WTC11 (cell line): ENCODE results near the gene YKT6.

Source experiments
- CREM ChIP-seq: sonication (generic); formaldehyde crosslinking; IDR thresholded peaks from 2 replicates; pipeline ENCODE4 v1.8.1; 2022; ENCODE audit warnings: mild to moderate bottlenecking, missing genetic modification reagents, moderate library complexity
- MXD4 ChIP-seq: fragments of 250-450 bp; sonication (Bioruptor Pico); IDR thresholded peaks from 2 replicates; pipeline ENCODE4 v1.8.0; 2021; ENCODE audit warnings: mild to moderate bottlenecking, moderate library complexity, borderline replicate concordance
- NFYB ChIP-seq: sonication (generic); formaldehyde crosslinking; conservative IDR thresholded peaks from 2 replicates; pipeline ENCODE4 v1.8.0; 2022; ENCODE audit warnings: low read depth, missing genetic modification reagents
- NR2C2 ChIP-seq: sonication (generic); formaldehyde crosslinking; IDR thresholded peaks from 2 replicates; pipeline ENCODE4 v1.8.0; 2022; ENCODE audit warnings: mild to moderate bottlenecking, missing genetic modification reagents
- RORB ChIP-seq: fragments of 250-450 bp; sonication (Bioruptor Pico); IDR thresholded peaks from 2 replicates; pipeline ENCODE4 v1.9.0; 2021; ENCODE audit warnings: mild to moderate bottlenecking
- TEAD4 ChIP-seq: sonication (generic); formaldehyde crosslinking; IDR thresholded peaks from 2 replicates; pipeline ENCODE4 v1.8.0; 2022; ENCODE audit warnings: mild to moderate bottlenecking, missing genetic modification reagents
- TF ChIP-seq, protein P1 (sequence below): fragments of 200-600 bp; IDR thresholded peaks from 2 replicates; pipeline ENCODE4 v1.8.0; 2022; ENCODE audit warnings: antibody characterized with exemption
- TF ChIP-seq, protein P2 (sequence below): sonication (generic); formaldehyde crosslinking; IDR thresholded peaks from 2 replicates; pipeline ENCODE4 v1.8.1; 2023; ENCODE audit warnings: mild to moderate bottlenecking, missing genetic modification reagents, moderate library complexity
- TF ChIP-seq, protein P3 (sequence below): sonication (generic); formaldehyde crosslinking; IDR thresholded peaks from 2 replicates; pipeline ENCODE4 v1.8.0; 2022; ENCODE audit warnings: mild to moderate bottlenecking, missing genetic modification reagents

DNA sequence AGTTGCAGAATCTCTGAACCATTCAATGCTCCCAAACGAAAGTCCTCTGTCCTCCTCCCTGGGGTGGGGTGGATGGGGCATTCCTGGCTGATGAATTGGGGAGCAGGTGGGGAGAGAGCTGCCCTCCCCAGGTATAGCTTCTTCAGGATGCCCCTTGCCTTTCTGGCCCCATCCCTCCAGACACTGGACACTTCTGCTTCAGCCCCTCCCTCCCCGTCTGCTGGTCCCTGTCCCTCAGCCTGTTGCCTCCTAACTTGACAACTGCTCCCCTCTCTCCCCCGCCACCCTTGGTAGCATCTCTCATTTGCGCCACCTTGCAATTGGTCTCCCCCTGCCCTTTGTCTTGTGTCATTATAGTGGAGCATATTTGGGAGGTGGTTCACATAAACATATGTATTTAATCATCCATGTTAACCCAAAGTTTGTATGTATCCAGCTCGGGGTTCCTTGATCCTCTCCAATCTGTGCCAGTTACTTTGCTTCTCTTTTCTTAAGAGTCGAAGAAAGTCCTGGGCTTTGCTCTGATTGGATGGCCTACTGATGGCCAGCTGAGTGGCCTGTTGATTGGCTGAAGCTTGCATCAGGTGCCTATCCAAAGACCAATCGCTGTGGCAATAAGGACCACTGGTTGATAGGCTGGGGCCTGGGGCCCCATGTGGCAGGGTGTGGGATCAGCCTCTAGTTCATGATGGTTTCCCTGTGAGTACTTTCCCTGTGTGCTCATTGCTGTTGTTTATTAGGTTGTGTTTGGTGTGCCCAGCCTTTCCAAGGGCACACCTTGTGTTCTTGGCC is 7.6 kb upstream of the YKT6 start:
- TF ChIP-seq, protein P1, sequence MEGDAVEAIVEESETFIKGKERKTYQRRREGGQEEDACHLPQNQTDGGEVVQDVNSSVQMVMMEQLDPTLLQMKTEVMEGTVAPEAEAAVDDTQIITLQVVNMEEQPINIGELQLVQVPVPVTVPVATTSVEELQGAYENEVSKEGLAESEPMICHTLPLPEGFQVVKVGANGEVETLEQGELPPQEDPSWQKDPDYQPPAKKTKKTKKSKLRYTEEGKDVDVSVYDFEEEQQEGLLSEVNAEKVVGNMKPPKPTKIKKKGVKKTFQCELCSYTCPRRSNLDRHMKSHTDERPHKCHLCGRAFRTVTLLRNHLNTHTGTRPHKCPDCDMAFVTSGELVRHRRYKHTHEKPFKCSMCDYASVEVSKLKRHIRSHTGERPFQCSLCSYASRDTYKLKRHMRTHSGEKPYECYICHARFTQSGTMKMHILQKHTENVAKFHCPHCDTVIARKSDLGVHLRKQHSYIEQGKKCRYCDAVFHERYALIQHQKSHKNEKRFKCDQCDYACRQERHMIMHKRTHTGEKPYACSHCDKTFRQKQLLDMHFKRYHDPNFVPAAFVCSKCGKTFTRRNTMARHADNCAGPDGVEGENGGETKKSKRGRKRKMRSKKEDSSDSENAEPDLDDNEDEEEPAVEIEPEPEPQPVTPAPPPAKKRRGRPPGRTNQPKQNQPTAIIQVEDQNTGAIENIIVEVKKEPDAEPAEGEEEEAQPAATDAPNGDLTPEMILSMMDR = no peak
- TF ChIP-seq CREM (CRISPR knock-in tag) (no peak), NR2C2 (CRISPR knock-in tag) (no peak), NFYB (no peak), MXD4 (no peak), TEAD4 (CRISPR knock-in tag) (no peak), RORB (no peak)
- TF ChIP-seq, protein P2, sequence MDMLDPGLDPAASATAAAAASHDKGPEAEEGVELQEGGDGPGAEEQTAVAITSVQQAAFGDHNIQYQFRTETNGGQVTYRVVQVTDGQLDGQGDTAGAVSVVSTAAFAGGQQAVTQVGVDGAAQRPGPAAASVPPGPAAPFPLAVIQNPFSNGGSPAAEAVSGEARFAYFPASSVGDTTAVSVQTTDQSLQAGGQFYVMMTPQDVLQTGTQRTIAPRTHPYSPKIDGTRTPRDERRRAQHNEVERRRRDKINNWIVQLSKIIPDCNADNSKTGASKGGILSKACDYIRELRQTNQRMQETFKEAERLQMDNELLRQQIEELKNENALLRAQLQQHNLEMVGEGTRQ (CRISPR knock-in tag) = peak; percentile 31; the same call in 1 of the 2 replicates
- TF ChIP-seq, protein P3, sequence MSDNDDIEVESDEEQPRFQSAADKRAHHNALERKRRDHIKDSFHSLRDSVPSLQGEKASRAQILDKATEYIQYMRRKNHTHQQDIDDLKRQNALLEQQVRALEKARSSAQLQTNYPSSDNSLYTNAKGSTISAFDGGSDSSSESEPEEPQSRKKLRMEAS (CRISPR knock-in tag) = no peak
